ENCODE results near the gene PDE4D.

DNA sequence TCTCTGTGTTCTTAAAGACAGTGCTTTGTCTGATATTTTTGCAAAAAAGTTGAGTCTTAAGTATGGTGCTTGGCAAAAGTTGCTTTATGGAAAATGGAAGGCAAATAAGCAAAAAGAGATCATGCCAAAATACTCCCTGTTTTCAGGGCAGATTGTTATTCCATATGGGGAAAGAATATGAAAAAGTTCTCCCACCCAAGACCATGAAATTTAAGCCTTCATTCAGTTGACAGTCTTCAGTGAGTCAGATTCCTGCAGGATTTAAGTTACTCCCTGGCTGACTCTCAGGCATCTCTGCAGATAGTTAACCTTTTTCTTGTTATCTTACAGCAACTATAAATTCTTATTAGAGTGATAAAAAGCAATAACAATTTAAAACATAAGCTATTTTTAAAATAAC, 601.6 kb downstream of the PDE4D start:
- TF ChIP-seq POLR2A (IDR thresholded peaks at IDR 0.05; ENCODE audit: low read depth, low read length) (no peak), POLR2AphosphoS5 (IDR thresholded peaks at IDR 0.05; ENCODE audit: insufficient read depth, low read depth, low read length) (no peak), EZH2 (IDR thresholded peaks at IDR 0.05; ENCODE audit: borderline replicate concordance, low read depth, low read length, severe bottlenecking) (no peak), JUN (IDR thresholded peaks at IDR 0.05; ENCODE audit: borderline replicate concordance, insufficient read depth, insufficient read length, low read depth) (no peak), GATA2 (IDR thresholded peaks at IDR 0.05; ENCODE audit: insufficient read depth, insufficient read length, low read depth, low read length) (no peak), FOS (IDR thresholded peaks at IDR 0.05; ENCODE audit: borderline replicate concordance, insufficient read depth, low read length) (no peak), MYC (IDR thresholded peaks at IDR 0.05; ENCODE audit: low read depth, low read length) (no peak)
- TF ChIP-seq, protein P1, sequence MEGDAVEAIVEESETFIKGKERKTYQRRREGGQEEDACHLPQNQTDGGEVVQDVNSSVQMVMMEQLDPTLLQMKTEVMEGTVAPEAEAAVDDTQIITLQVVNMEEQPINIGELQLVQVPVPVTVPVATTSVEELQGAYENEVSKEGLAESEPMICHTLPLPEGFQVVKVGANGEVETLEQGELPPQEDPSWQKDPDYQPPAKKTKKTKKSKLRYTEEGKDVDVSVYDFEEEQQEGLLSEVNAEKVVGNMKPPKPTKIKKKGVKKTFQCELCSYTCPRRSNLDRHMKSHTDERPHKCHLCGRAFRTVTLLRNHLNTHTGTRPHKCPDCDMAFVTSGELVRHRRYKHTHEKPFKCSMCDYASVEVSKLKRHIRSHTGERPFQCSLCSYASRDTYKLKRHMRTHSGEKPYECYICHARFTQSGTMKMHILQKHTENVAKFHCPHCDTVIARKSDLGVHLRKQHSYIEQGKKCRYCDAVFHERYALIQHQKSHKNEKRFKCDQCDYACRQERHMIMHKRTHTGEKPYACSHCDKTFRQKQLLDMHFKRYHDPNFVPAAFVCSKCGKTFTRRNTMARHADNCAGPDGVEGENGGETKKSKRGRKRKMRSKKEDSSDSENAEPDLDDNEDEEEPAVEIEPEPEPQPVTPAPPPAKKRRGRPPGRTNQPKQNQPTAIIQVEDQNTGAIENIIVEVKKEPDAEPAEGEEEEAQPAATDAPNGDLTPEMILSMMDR (IDR thresholded peaks at IDR 0.05; ENCODE audit: extremely low read depth in 1 of 2, insufficient read depth in 1 of 2, low read depth in 1 of 2, low read length in 2 of 2), result no peak

All from endothelial cell of umbilical vein (primary cell).